Caco-2 (cell line): ENCODE results near the gene COL9A3. TPM values are rescaled to one million over a fixed set of nuclear protein-coding genes. Genes with fewer than 3 reads are reported as not detected.

Experiments
- BruUV-seq: library from RNA; stranded (reverse); fragments of 400-500 nt; replicated peaks from 2 replicates; lab custom pipeline; 2021; lab: Mats Ljungman, UMichigan
- CTCF ChIA-PET: fragments of 300-600 bp; sonication (Branson Sonifier 250); formaldehyde crosslinking; loops from one replicate; lab custom pipeline; 2022; ENCODE audit warnings: antibody characterized with exemption; lab: Charles Lee
- POLR2A ChIA-PET: fragments of 300-600 bp; sonication (Branson Sonifier 250); formaldehyde crosslinking; loops from one replicate; lab custom pipeline; 2022; ENCODE audit warnings: antibody characterized with exemption; lab: Charles Lee
- DNase-seq, 2 experiments: peaks; one replicate each; pipeline versions ENCODE4 v3.0.0 to v3.0.0-alpha.2; 2020 to 2022
- H3K27me3 ChIP-seq: replicated peaks from 2 replicates; pipeline ENCODE4 v1.6.0; 2011; ENCODE audit warnings: low read length; ENCODE audit not compliant: control insufficient read depth, insufficient read depth
- H3K36me3 ChIP-seq: 2 replicates; pipeline ENCODE4 v1.5.1; 2011; ENCODE audit warnings: low read length; ENCODE audit not compliant: control insufficient read depth, insufficient read depth
- H3K4me1 ChIP-seq: fragments of 250-450 bp; sonication (Bioruptor Pico); 2 replicates; pipeline ENCODE4 v1.5.1; 2020; ENCODE audit warnings: mild to moderate bottlenecking
- H3K4me3 ChIP-seq: 2 replicates; pipeline ENCODE4 v1.5.1; 2011; ENCODE audit warnings: low read depth, mild to moderate bottlenecking, control low read depth, low read length
- H3K9me3 ChIP-seq: fragments of 250-450 bp; sonication (Bioruptor Pico); 2 replicates; pipeline ENCODE4 v1.5.1; 2020; ENCODE audit warnings: mild to moderate bottlenecking, moderate library complexity
- H3K27ac Mint-ChIP-seq: one replicate; pipeline ENCODE4 v1.8.0; 2022; ENCODE audit warnings: mixed read lengths; ENCODE audit not compliant: unreplicated experiment
- H3K27me3 Mint-ChIP-seq: one replicate; pipeline ENCODE4 v1.8.0; 2022; ENCODE audit warnings: mixed read lengths; ENCODE audit not compliant: insufficient read depth, unreplicated experiment
- H3K36me3 Mint-ChIP-seq: one replicate; pipeline ENCODE4 v1.8.0; 2022; ENCODE audit warnings: mild to moderate bottlenecking, mixed read lengths; ENCODE audit not compliant: insufficient read depth, unreplicated experiment
- H3K4me1 Mint-ChIP-seq: one replicate; pipeline ENCODE4 v1.8.0; 2022; ENCODE audit warnings: low read depth, mixed read lengths; ENCODE audit not compliant: unreplicated experiment
- H3K4me3 Mint-ChIP-seq: one replicate; pipeline ENCODE4 v1.8.0; 2022; ENCODE audit warnings: mild to moderate bottlenecking, moderate library complexity, mixed read lengths; ENCODE audit not compliant: unreplicated experiment
- H3K9me3 Mint-ChIP-seq: one replicate; pipeline ENCODE4 v1.8.0; 2022; ENCODE audit warnings: mixed read lengths; ENCODE audit not compliant: unreplicated experiment
- intact Hi-C: fragments of 100-400 bp; cut with micrococcal nuclease; formaldehyde crosslinking; loops from one replicate; pipeline ENCODE4 v1.10.0; 2022; ENCODE audit not compliant: unreplicated experiment
- total RNA-seq: library from RNA; stranded (reverse); gene quantifications from 2 replicates; pipeline ENCODE4 v1.2.3, GENCODE V29; 2022
- TF ChIP-seq, protein P1 (sequence below), 2 experiments: fragments of 200-600 bp in 1 of 2; IDR thresholded peaks; 1 replicate in 1 of 2; 2 replicates in 1 of 2; pipeline versions ENCODE4 v1.5.1 to v1.8.0; 2011 to 2022; ENCODE audit warnings: antibody characterized with exemption in 1 of 2, control low read depth in 1 of 2, inconsistent platforms in 1 of 2, low read depth in 1 of 2, low read length in 1 of 2, mild to moderate bottlenecking in 1 of 2, moderate library complexity in 1 of 2; ENCODE audit not compliant: insufficient read depth in 1 of 2, severe bottlenecking in 1 of 2, unreplicated experiment in 1 of 2

The COL9A3 gene
- total RNA-seq, 1 experiment from 2014 or later = 6.4 TPM

GRCh38 chr20:62770916-62771315 lies 45.9 kb upstream of the COL9A3 start:
- POLR2A ChIA-PET = no interaction called here
- TF ChIP-seq, protein P1, sequence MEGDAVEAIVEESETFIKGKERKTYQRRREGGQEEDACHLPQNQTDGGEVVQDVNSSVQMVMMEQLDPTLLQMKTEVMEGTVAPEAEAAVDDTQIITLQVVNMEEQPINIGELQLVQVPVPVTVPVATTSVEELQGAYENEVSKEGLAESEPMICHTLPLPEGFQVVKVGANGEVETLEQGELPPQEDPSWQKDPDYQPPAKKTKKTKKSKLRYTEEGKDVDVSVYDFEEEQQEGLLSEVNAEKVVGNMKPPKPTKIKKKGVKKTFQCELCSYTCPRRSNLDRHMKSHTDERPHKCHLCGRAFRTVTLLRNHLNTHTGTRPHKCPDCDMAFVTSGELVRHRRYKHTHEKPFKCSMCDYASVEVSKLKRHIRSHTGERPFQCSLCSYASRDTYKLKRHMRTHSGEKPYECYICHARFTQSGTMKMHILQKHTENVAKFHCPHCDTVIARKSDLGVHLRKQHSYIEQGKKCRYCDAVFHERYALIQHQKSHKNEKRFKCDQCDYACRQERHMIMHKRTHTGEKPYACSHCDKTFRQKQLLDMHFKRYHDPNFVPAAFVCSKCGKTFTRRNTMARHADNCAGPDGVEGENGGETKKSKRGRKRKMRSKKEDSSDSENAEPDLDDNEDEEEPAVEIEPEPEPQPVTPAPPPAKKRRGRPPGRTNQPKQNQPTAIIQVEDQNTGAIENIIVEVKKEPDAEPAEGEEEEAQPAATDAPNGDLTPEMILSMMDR (IDR thresholded peaks at IDR 0.05; ENCODE audit: insufficient read depth in 1 of 2, low read depth in 1 of 2, low read length in 1 of 2, severe bottlenecking in 1 of 2, unreplicated experiment in 1 of 2) = no peak
- Mint-ChIP-seq H3K27me3 (peaks cover 21% of the 10 kb centered on the region), H3K36me3 (no peaks in the 10 kb centered on the region), H3K9me3 (no peaks in the 10 kb centered on the region), H3K4me1 (no peaks in the 10 kb centered on the region), H3K27ac (no peak overlapping the region), H3K4me3 (no peak overlapping the region)
- Histone ChIP-seq H3K27me3 (peaks cover 2% of the 10 kb centered on the region), H3K4me1 (peaks cover 13% of the 10 kb centered on the region), H3K4me3 (no peak overlapping the region), H3K36me3 (no peaks in the 10 kb centered on the region), H3K9me3 (no peaks in the 10 kb centered on the region)
- BruUV-seq = no TSS peak
- intact Hi-C loops = no loop called here
- CTCF ChIA-PET = interaction anchor here (0.7 kb wide), 1 partner anchor 42 kb away, joined by 4 read pairs; no protein-coding TSS in a partner anchor
- DNase-seq = no peak

DNA sequence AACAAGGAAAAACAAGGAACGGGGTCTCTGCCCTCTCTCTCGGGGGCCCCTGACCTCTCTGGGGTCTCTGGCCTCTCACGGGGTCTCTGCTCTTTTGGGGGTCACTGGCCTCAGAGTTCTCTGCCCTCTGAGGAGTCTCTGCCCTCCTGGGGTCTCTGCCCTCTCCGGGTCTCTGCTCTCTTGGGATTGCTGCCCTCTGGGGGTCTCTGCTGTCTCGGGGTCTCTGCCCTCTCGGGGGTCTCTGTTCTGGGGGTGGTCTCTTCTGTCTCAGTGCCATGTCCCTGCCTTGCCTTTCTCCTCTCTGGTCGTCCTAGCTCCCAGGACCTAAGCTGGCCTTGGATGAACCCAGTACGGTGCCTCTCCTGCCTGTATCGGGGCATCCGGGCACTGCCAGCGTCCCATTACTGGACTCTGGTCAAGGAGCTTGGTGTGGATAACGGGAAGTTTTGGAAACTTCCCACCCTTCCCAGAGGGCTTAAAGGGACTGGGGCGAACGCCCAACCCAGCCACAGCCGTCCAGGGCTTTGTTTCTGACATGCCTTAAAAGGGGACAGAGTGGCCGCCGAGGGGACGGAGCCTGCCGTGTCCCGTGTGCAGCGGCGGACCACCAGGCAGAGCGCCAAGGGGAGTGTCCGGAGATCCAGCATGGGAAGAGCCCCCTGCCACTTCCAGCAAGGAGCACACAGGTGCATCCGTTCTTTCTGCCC lies 45.3 kb upstream of the COL9A3 start:
- TF ChIP-seq, protein P1 (IDR thresholded peaks at IDR 0.05; ENCODE audit: insufficient read depth in 1 of 2, low read depth in 1 of 2, low read length in 1 of 2, severe bottlenecking in 1 of 2, unreplicated experiment in 1 of 2) = no peak
- Mint-ChIP-seq H3K9me3 (peaks cover 1% of the 10 kb centered on the region), H3K27ac (no peak overlapping the region), H3K4me3 (no peak overlapping the region), H3K36me3 (no peaks in the 10 kb centered on the region), H3K4me1 (no peaks in the 10 kb centered on the region), H3K27me3 (peaks cover 17% of the 10 kb centered on the region)
- no TSS peak for BruUV-seq
- Histone ChIP-seq H3K27me3 (peaks cover 2% of the 10 kb centered on the region), H3K36me3 (no peaks in the 10 kb centered on the region), H3K4me1 (peaks cover 13% of the 10 kb centered on the region), H3K4me3 (no peak overlapping the region), H3K9me3 (no peaks in the 10 kb centered on the region)
- intact Hi-C loops = no loop called here
- CTCF ChIA-PET = interaction anchor here (0.7 kb wide), 1 partner anchor 42 kb away, joined by 4 read pairs; no protein-coding TSS in a partner anchor
- DNase-seq = no peak
- POLR2A ChIA-PET = no interaction called here

DNA sequence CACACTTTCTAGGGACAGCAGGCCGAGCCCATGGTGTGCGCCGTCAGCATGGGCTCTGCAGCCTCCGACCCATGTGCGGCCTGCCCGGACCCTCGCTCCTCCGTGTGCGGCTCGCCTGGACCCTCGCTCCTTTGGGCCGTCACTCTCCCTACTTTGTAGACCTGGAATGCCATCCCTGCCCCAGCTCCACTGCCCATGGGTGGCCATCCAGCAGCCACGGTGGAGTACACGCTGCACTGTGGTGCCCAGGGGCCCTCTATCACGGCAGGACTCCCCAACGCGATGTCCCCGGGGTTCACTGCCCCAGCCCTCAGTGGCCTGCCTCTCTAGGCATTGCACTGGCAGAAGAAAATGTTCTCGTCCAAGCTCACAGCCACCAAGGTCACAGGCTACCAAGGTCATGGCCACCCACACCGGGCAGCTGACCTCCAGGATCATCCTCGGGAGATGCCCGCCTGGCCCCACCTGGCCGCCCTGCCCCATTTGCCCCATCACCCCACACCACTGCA lies 44.7 kb upstream of the COL9A3 start:
- H3K9me3 Mint-ChIP-seq = peaks cover 7% of the 10 kb centered on the region
- H3K4me1 Mint-ChIP-seq = peaks cover 5% of the 10 kb centered on the region
- Histone ChIP-seq H3K36me3 (no peaks in the 10 kb centered on the region), H3K27me3 (peaks cover 2% of the 10 kb centered on the region), H3K4me1 (peaks cover 13% of the 10 kb centered on the region), H3K4me3 (no peak overlapping the region), H3K9me3 (0 out of 2 replicates have a peak, but pooled peaks cover under 1% of the 10 kb centered on the region)
- H3K36me3 Mint-ChIP-seq = no peaks in the 10 kb centered on the region
- CTCF ChIA-PET = interaction anchor here (0.6 to 0.9 kb wide), 3 partner anchors 9 to 56 kb away, joined by 3 to 4 read pairs (median 3); no protein-coding TSS in a partner anchor
- TF ChIP-seq, protein P1 (IDR thresholded peaks at IDR 0.05; ENCODE audit: insufficient read depth in 1 of 2, low read depth in 1 of 2, low read length in 1 of 2, severe bottlenecking in 1 of 2, unreplicated experiment in 1 of 2) = no peak
- no peak for DNase-seq
- peaks cover 13% of the 10 kb centered on the region for H3K27me3 Mint-ChIP-seq
- BruUV-seq = no TSS peak
- POLR2A ChIA-PET = no interaction called here
- H3K4me3 Mint-ChIP-seq = no peak overlapping the region
- H3K27ac Mint-ChIP-seq = no peak overlapping the region
- intact Hi-C loops = no loop called here
